H1 (cell line): ENCODE data around the gene TENT4A. TPM values are rescaled to one million over a fixed set of nuclear protein-coding genes. Genes with fewer than 3 reads are reported as not detected.

ENCODE experiments used
- CTCF ChIA-PET: fragments of 300-600 bp; sonication (Branson Sonifier 250); formaldehyde crosslinking; loops from one replicate; lab custom pipeline; 2021; ENCODE audit not compliant: partially characterized antibody; lab: Charles Lee
- POLR2A ChIA-PET: fragments of 300-600 bp; sonication (Branson Sonifier 250); formaldehyde crosslinking; loops from one replicate; lab custom pipeline; 2021; ENCODE audit warnings: inconsistent platforms; ENCODE audit not compliant: partially characterized antibody; lab: Charles Lee
- DNase-seq, 2 experiments: peaks; one replicate each; pipeline versions ENCODE4 v3.0.0 to v3.0.0-alpha.2; 2010 to 2022; ENCODE audit warnings: low spot score in 2 of 2, low read depth in 1 of 2, mixed read lengths in 1 of 2
- FAIRE-seq: peaks from 2 replicates; lab custom pipeline; 2011; peaks lifted over from hg19 to GRCh38; lab: Jason Lieb, UNC
- H2AFZ ChIP-seq: 2 replicates; pipeline ENCODE4 v1.8.1; 2012; ENCODE audit warnings: low read length, inconsistent platforms
- H2AK5ac ChIP-seq: 2 replicates; pipeline ENCODE4 v1.6.1; 2013; ENCODE audit warnings: low read depth, low read length
- H2BK120ac ChIP-seq: replicated peaks from 2 replicates; pipeline ENCODE3; 2013; ENCODE audit warnings: low read depth, low read length, inconsistent platforms
- H2BK12ac ChIP-seq: 2 replicates; pipeline ENCODE4 v1.6.1; 2013; ENCODE audit warnings: low read depth, low read length
- H2BK15ac ChIP-seq: 2 replicates; pipeline ENCODE4 v1.6.1; 2013; ENCODE audit warnings: low read length
- H2BK20ac ChIP-seq: 2 replicates; pipeline ENCODE4 v1.6.1; 2013; ENCODE audit warnings: low read length
- H2BK5ac ChIP-seq: 2 replicates; pipeline ENCODE4 v1.6.1; 2013; ENCODE audit warnings: low read depth, low read length
- H3K14ac ChIP-seq: 2 replicates; pipeline ENCODE4 v1.6.1; 2013; ENCODE audit warnings: inconsistent platforms; ENCODE audit not compliant: insufficient read length
- H3K18ac ChIP-seq: 2 replicates; pipeline ENCODE4 v1.6.1; 2013; ENCODE audit warnings: low read length; ENCODE audit errors: extremely low read depth
- H3K23ac ChIP-seq: 2 replicates; pipeline ENCODE4 v1.6.1; 2013; ENCODE audit warnings: inconsistent platforms; ENCODE audit not compliant: insufficient read length
- H3K23me2 ChIP-seq: 2 replicates; pipeline ENCODE4 v1.6.1; 2013; ENCODE audit warnings: low read depth, low read length
- H3K27ac ChIP-seq: 2 replicates; pipeline ENCODE4 v1.6.1; 2011; ENCODE audit warnings: low read depth, low read length, inconsistent platforms
- H3K27me3 ChIP-seq, 4 experiments: replicated peaks in 1 of 4; 1 replicate in 1 of 4; 2 replicates in 3 of 4; pipeline versions ENCODE4 v1.6.1 to v1.8.1; 2011 to 2013; ENCODE audit warnings: low read length in 3 of 4, mild to moderate bottlenecking in 3 of 4, inconsistent platforms in 2 of 4, mixed read lengths in 2 of 4, moderate library complexity in 1 of 4; ENCODE audit not compliant: control insufficient read depth in 3 of 4, insufficient read depth in 3 of 4; ENCODE audit errors: extremely low read depth in 1 of 4
- H3K36me3 ChIP-seq, 4 experiments: 2 replicates each; pipeline versions ENCODE4 v1.6.1 to v1.8.1; 2011 to 2013; ENCODE audit warnings: mild to moderate bottlenecking in 4 of 4, low read length in 3 of 4, moderate library complexity in 2 of 4, control low read depth in 1 of 4, inconsistent platforms in 1 of 4; ENCODE audit not compliant: insufficient read depth in 4 of 4, control insufficient read depth in 2 of 4
- H3K4ac ChIP-seq: replicated peaks from 2 replicates; pipeline ENCODE3; 2013; ENCODE audit warnings: low read length, low read depth, mixed read lengths, inconsistent platforms; ENCODE audit not compliant: insufficient read length
- H3K4me1 ChIP-seq, 4 experiments: replicated peaks in 1 of 4; 1 replicate in 1 of 4; 2 replicates in 3 of 4; pipeline versions ENCODE4 v1.6.1 to v1.8.1; 2011 to 2013; ENCODE audit warnings: low read length in 3 of 4, inconsistent platforms in 2 of 4, mixed read lengths in 1 of 4; ENCODE audit not compliant: insufficient read depth in 4 of 4, control insufficient read depth in 3 of 4
- H3K4me2 ChIP-seq, 2 experiments: 2 replicates each; pipeline versions ENCODE4 v1.6.1 to v1.8.1; 2011 to 2013; ENCODE audit warnings: low read depth in 2 of 2, low read length in 2 of 2, control low read depth in 1 of 2, inconsistent platforms in 1 of 2, mild to moderate bottlenecking in 1 of 2; ENCODE audit not compliant: insufficient read depth in 1 of 2
- H3K4me3 ChIP-seq, 4 experiments: fragments of 200-600, 300-600 bp in 1 of 4; sonication (generic), shearing (Covaris generic), sonication (Bioruptor Twin) in 1 of 4; 2 replicates each; pipeline versions ENCODE4 v1.5.1 to v1.8.1; 2011 to 2016; ENCODE audit warnings: low read length in 4 of 4, low read depth in 3 of 4, control low read depth in 2 of 4, inconsistent platforms in 2 of 4, mild to moderate bottlenecking in 2 of 4, mixed read lengths in 1 of 4, moderate library complexity in 1 of 4; ENCODE audit not compliant: insufficient read depth in 2 of 4; ENCODE audit errors: extremely low read depth in 1 of 4
- H3K56ac ChIP-seq: replicated peaks from 2 replicates; pipeline ENCODE3; 2013; ENCODE audit warnings: low read depth, mild to moderate bottlenecking, mixed read lengths, low read length, inconsistent platforms; ENCODE audit not compliant: insufficient read length
- H3K79me1 ChIP-seq: 2 replicates; pipeline ENCODE4 v1.6.1; 2013; ENCODE audit warnings: low read depth, low read length, control low read depth
- H3K79me2 ChIP-seq, 2 experiments: 2 replicates each; pipeline versions ENCODE4 v1.6.1 to v1.8.1; 2012 to 2013; ENCODE audit warnings: low read length in 2 of 2, mild to moderate bottlenecking in 2 of 2, inconsistent platforms in 1 of 2; ENCODE audit not compliant: insufficient read depth in 2 of 2, control insufficient read depth in 1 of 2
- H3K9ac ChIP-seq, 4 experiments: replicated peaks in 1 of 4; 1 replicate in 1 of 4; 2 replicates in 3 of 4; pipeline versions ENCODE4 v1.6.1 to v1.8.1; 2011 to 2013; ENCODE audit warnings: low read depth in 3 of 4, low read length in 3 of 4, control low read depth in 2 of 4, mild to moderate bottlenecking in 2 of 4, moderate library complexity in 2 of 4, inconsistent platforms in 1 of 4; ENCODE audit errors: extremely low read depth in 1 of 4
- H3K9me3 ChIP-seq, 2 experiments: 2 replicates each; pipeline versions ENCODE4 v1.6.1 to v1.8.1; 2012 to 2013; ENCODE audit warnings: mild to moderate bottlenecking in 2 of 2, moderate library complexity in 2 of 2, control low read depth in 1 of 2, inconsistent platforms in 1 of 2, low read depth in 1 of 2, low read length in 1 of 2, mixed read lengths in 1 of 2; ENCODE audit not compliant: insufficient read depth in 2 of 2
- H4K20me1 ChIP-seq, 2 experiments: replicated peaks in 1 of 2; 2 replicates each; pipeline versions ENCODE3 to v1.8.1; 2011 to 2013; ENCODE audit warnings: inconsistent platforms in 2 of 2, low read length in 2 of 2, mild to moderate bottlenecking in 1 of 2; ENCODE audit not compliant: insufficient read depth in 2 of 2, control insufficient read depth in 1 of 2
- H4K5ac ChIP-seq: 2 replicates; pipeline ENCODE4 v1.6.1; 2013; ENCODE audit warnings: low read length, low read depth, mixed read lengths, inconsistent platforms; ENCODE audit not compliant: insufficient read length
- H4K8ac ChIP-seq: 2 replicates; pipeline ENCODE4 v1.8.0; 2013; ENCODE audit warnings: mild to moderate bottlenecking, moderate library complexity, low read length, inconsistent platforms; ENCODE audit not compliant: insufficient read depth; ENCODE audit errors: extremely low read depth
- H4K91ac ChIP-seq: replicated peaks from 2 replicates; pipeline ENCODE3; 2013; ENCODE audit warnings: low read length, mixed read lengths, inconsistent platforms; ENCODE audit not compliant: insufficient read length
- ATF3 ChIP-seq: IDR thresholded peaks from 2 replicates; pipeline ENCODE4 v1.6.1; 2011; ENCODE audit warnings: low read depth, mild to moderate bottlenecking, low read length; ENCODE audit not compliant: insufficient read depth
- CBX5 ChIP-seq: fragments of 300-800, 300-1000 bp; sonication (generic); IDR thresholded peaks from 2 replicates; pipeline ENCODE4 v1.7.1; 2016; ENCODE audit warnings: antibody characterized with exemption, low read length, low read depth
- EP300 ChIP-seq, 2 experiments: IDR thresholded peaks; 1 replicate in 1 of 2; 2 replicates in 1 of 2; pipeline ENCODE4 v1.6.1; 2011 to 2012; ENCODE audit warnings: low read depth in 2 of 2, low read length in 2 of 2, mild to moderate bottlenecking in 2 of 2, borderline replicate concordance in 1 of 2, inconsistent platforms in 1 of 2, moderate library complexity in 1 of 2
- FOSL1 ChIP-seq: IDR thresholded peaks from 2 replicates; pipeline ENCODE4 v1.6.1; 2011; ENCODE audit warnings: mild to moderate bottlenecking, low read depth, low read length, moderate library complexity; ENCODE audit not compliant: insufficient read depth
- GABPA ChIP-seq: IDR thresholded peaks from 2 replicates; pipeline ENCODE4 v1.6.1; 2011; ENCODE audit warnings: mild to moderate bottlenecking, low read length, moderate library complexity, borderline replicate concordance; ENCODE audit not compliant: insufficient read depth
- HDAC6 ChIP-seq: IDR thresholded peaks from one replicate; pipeline ENCODE4 v1.7.1; 2012; ENCODE audit warnings: low read depth, mild to moderate bottlenecking, inconsistent platforms, low read length, moderate library complexity
- JUN ChIP-seq: IDR thresholded peaks from 2 replicates; pipeline ENCODE4 v1.6.1; 2011; ENCODE audit warnings: low read depth, mild to moderate bottlenecking, improper control_type of control experiment, low read length
- KDM5A ChIP-seq: fragments of 200-600 bp; IDR thresholded peaks from 2 replicates; pipeline ENCODE4 v1.7.1; 2012; ENCODE audit warnings: mild to moderate bottlenecking, low read length, inconsistent platforms, mixed read lengths
- POLR2A ChIP-seq, 2 experiments: IDR thresholded peaks; 1 replicate in 1 of 2; 2 replicates in 1 of 2; pipeline ENCODE4 v1.6.1; 2011; ENCODE audit warnings: low read depth in 2 of 2, low read length in 2 of 2, mild to moderate bottlenecking in 2 of 2; ENCODE audit errors: control extremely low read depth in 1 of 2
- POU5F1 ChIP-seq: IDR thresholded peaks from 2 replicates; pipeline ENCODE4 v1.6.1; 2011; ENCODE audit warnings: low read depth, mild to moderate bottlenecking, low read length, moderate library complexity
- RNF2 ChIP-seq: fragments of 200-900, 300-1000 bp; sonication (generic); IDR thresholded peaks from 2 replicates; pipeline ENCODE4 v1.7.1; 2016; ENCODE audit warnings: borderline replicate concordance, low read depth, mild to moderate bottlenecking, antibody characterized with exemption, low read length; ENCODE audit not compliant: poor library complexity, severe bottlenecking; ENCODE audit errors: missing control alignments
- SIRT6 ChIP-seq: IDR thresholded peaks from one replicate; pipeline ENCODE4 v1.7.1; 2012; ENCODE audit warnings: low read length, inconsistent platforms
- TAF1 ChIP-seq: IDR thresholded peaks from 2 replicates; pipeline ENCODE4 v1.6.1; 2011; ENCODE audit warnings: mild to moderate bottlenecking, low read depth, low read length
- TEAD4 ChIP-seq: IDR thresholded peaks from 2 replicates; pipeline ENCODE4 v1.6.1; 2012; ENCODE audit warnings: low read depth, low read length, inconsistent platforms, mixed read lengths
- WGBS, 2 experiments: shearing (Covaris generic) in 1 of 2; methylation state at CpG; one replicate each; pipeline versions ENCODE4 v1.1.6 to v1.1.7; 2013 to 2015; ENCODE audit warnings: low lambda C conversion rate in 2 of 2, mixed read lengths in 2 of 2, inconsistent platforms in 1 of 2, low coverage in 1 of 2, missing lambda C conversion rate in 1 of 2; ENCODE audit not compliant: insufficient replicate concordance in 2 of 2, insufficient coverage in 1 of 2, insufficient read length in 1 of 2; ENCODE audit errors: extremely low coverage in 1 of 2, missing lambda C conversion rate in 1 of 2; 5-methylcytosine and 5-hydroxymethylcytosine counted together
- polyA plus RNA-seq, 7 experiments: library from polyadenylated mRNA; depleted of rRNA in 3 of 7; stranded (reverse) in 5 of 7; unstranded in 2 of 7; fragments of >200 nt in 5 of 7; fragments of 200-250 nt in 2 of 7; gene quantifications; 1 replicate in 5 of 7; 2 replicates in 1 of 7; 4 replicates in 1 of 7; pipeline versions ENCODE4 v1.2.1 to v1.2.3, GENCODE V29; 2011 to 2013; ENCODE audit warnings: missing spikeins in 2 of 7, mixed read lengths in 2 of 7
- total RNA-seq: library from RNA; stranded (reverse); fragmentation: NEBNext Ultra II Directional; extraction: Animal tissue kit (Norgen Biotek cat#: 25700); gene quantifications from 2 replicates; pipeline ENCODE4 v1.2.1, GENCODE V29; 2021

TENT4A gene
- total and polyA plus RNA-seq, 2 of the 8 experiments (the other 6 are each of a cell fraction or from before 2014, with no cell fraction given), result 8.9 to 25.1 TPM

- DNase-seq, result no peak
- CTCF ChIA-PET, result interaction anchor here (0.6 to 2.2 kb wide), 8 partner anchors 13 to 1024 kb away, joined by 3 to 8 read pairs (median 4); no protein-coding TSS in a partner anchor
- TF ChIP-seq TAF1 (no peak), RNF2 (no peak), KDM5A (no peak), SIRT6 (no peak), ATF3 (no peak), CBX5 (no peak), GABPA (no peak), POU5F1 (no peak), JUN (no peak), FOSL1 (no peak), HDAC6 (no peak), POLR2A (IDR thresholded peaks at IDR 0.05; ENCODE audit: control extremely low read depth in 1 of 2, low read depth in 2 of 2, low read length in 2 of 2) (no peak), EP300 (IDR thresholded peaks at IDR 0.05; ENCODE audit: borderline replicate concordance in 1 of 2, low read depth in 2 of 2, low read length in 2 of 2) (no peak), TEAD4 (no peak)
Measured at GRCh38 chr5:6792376-6792775, 79.1 kb downstream of the TENT4A start.

More at GRCh38 chr5:6792376-6792775, 79.1 kb downstream of the TENT4A start:
- no peak overlapping the region for H2BK15ac ChIP-seq
- H3K4me2 ChIP-seq, result no peak overlapping the region
- H4K8ac ChIP-seq, result no peak overlapping the region
- no peak overlapping the region for H2AK5ac ChIP-seq
- no peaks in the 10 kb centered on the region for H3K79me2 ChIP-seq
- H3K4me1 ChIP-seq, result no peaks in the 10 kb centered on the region
- no peak overlapping the region for H3K18ac ChIP-seq
- no peak overlapping the region for H2BK120ac ChIP-seq
- no peak overlapping the region for H4K5ac ChIP-seq
- H3K27ac ChIP-seq, result no peak overlapping the region
- no peaks in the 10 kb centered on the region for H3K9me3 ChIP-seq
- no peak overlapping the region for H3K4me3 ChIP-seq
- H3K9ac ChIP-seq, result no peak overlapping the region
- H4K20me1 ChIP-seq, result no peaks in the 10 kb centered on the region
- 85% methylated on average over 5 of the region's 5 CpGs; no CpG with 5 or more reads in 1 of the 2 experiments for WGBS, 2 experiments
- no peak overlapping the region for H3K14ac ChIP-seq
- H2AFZ ChIP-seq, result no peak overlapping the region
- H3K27me3 ChIP-seq, result no peaks in the 10 kb centered on the region
- H4K91ac ChIP-seq, result no peak overlapping the region
- H3K56ac ChIP-seq, result no peak overlapping the region
- no peak overlapping the region for H2BK20ac ChIP-seq
- no peak for FAIRE-seq
- no peaks in the 10 kb centered on the region for H3K79me1 ChIP-seq
- POLR2A ChIA-PET, result no interaction called here
- no peaks in the 10 kb centered on the region for H3K36me3 ChIP-seq
- peaks cover 2% of the 10 kb centered on the region; the same call in 1 of the 2 replicates for H3K23me2 ChIP-seq
- H2BK5ac ChIP-seq, result no peak overlapping the region
- no peak overlapping the region for H3K4ac ChIP-seq
- H3K23ac ChIP-seq, result no peak overlapping the region
- no peak overlapping the region for H2BK12ac ChIP-seq
